GM12891 (cell line): Measurements from ENCODE around the gene GH2.

Experiments used
- POLR2A ChIP-seq: IDR thresholded peaks from 2 replicates; pipeline ENCODE4 v1.6.1; 2011; ENCODE audit warnings: low read depth, low read length, control low read depth
- POLR2AphosphoS5 ChIP-seq: IDR thresholded peaks from 2 replicates; pipeline ENCODE4 v1.6.1; 2011; ENCODE audit warnings: low read depth, low read length, control low read depth
- SPI1 ChIP-seq: IDR thresholded peaks from 2 replicates; pipeline ENCODE4 v1.6.1; 2011; ENCODE audit warnings: low read depth, low read length, control low read depth

DNA sequence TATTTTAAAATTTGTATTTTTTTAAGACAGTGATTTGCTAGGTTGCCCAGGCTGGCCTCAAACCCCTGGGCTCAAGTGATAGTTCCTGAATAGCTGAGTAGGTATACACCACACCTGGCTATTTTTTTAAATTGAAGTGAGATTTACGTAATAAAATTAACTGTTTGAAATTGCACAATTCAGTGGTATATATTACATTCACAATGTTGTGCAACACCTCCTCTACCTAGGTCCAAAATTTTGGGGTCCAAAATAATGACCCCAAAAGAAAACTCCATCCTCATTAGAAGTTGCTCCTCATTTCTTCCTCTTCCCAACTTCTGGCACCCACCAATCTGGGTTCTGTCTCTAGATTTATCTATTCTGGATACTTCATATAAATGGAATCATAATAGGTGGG is 36.2 kb downstream of the GH2 start:
- TF ChIP-seq POLR2AphosphoS5 (no peak), POLR2A (no peak), SPI1 (no peak)
